ENCODE results near the gene KAT7. TPM values are rescaled to one million over a fixed set of nuclear protein-coding genes. Genes with fewer than 3 reads are reported as not detected.

KAT7 gene
- 43.3 and 46.6 TPM in 2 replicates for total RNA-seq

GRCh38 chr17:49788478-49789242 lies at the start of gene KAT7:
Gene KAT7 (plus strand): TSS chr17:49788681. CDS start chr17:49788835, 154 bp downstream.

GRCh38 chr17:49763735-49764558 lies 24.5 kb upstream of the KAT7 start, which contains the start of gene FAM117A:
Gene FAM117A (minus strand): TSS chr17:49764131. CDS start chr17:49764087, 44 bp downstream.

GRCh38 chr17:49848019-49848473 lies 59.6 kb downstream of the KAT7 start, which contains the start of gene TAC4:
Gene TAC4 (minus strand): TSS chr17:49848069. CDS start chr17:49848017, 52 bp downstream.

Other genes with a start within 250 kb of the KAT7 start
- 5.8 and 6.0 TPM in 2 replicates for gene NXPH3, start 212.8 kb upstream of the KAT7 start, total RNA-seq
- 63.2 and 71.0 TPM in 2 replicates for gene SPOP, start 110.6 kb upstream of the KAT7 start, total RNA-seq
- gene SLC35B1, start 80.7 kb upstream of the KAT7 start, total RNA-seq = 50.7 and 66.5 TPM in 2 replicates
- gene FAM117A, start 24.6 kb upstream of the KAT7 start, total RNA-seq = 3.3 and 3.6 TPM in 2 replicates
- gene TAC4, start 59.4 kb downstream of the KAT7 start, total RNA-seq = not detected in 2 replicates
- gene DLX4, start 180.5 kb downstream of the KAT7 start, total RNA-seq = 1.8 and 8.0 TPM in 2 replicates
- 6.5 and 8.6 TPM in 2 replicates for gene DLX3, start 206.5 kb downstream of the KAT7 start, total RNA-seq